Measurements from ENCODE around the gene ZNF573. TPM values are rescaled to one million over a fixed set of nuclear protein-coding genes. Genes with fewer than 3 reads are reported as not detected.
"Not testable (repeated sequence)": the region's sequence is repeated elsewhere in the genome, so short reads cannot be mapped to it uniquely, and the experiment has no call there.

Gene ZNF573
- total RNA-seq (10 to 100 TPM in 6 of 7 donors, 1 to 10 TPM in 1; 9.1 to 23.4 (median 20.0) TPM), polyA plus RNA-seq (1 to 10 TPM in 2 of 3 donors, under 1 TPM in 1; 0.50 to 2.0 (median 1.3) TPM)
- long read RNA-seq, donor 1, partial matches to known transcripts = 14 of 14 reads
- long read RNA-seq, donor 1, other reads (novel, unspliced or antisense) = 0 of 14 reads
- long read RNA-seq, donor 2, partial matches to known transcripts = 9 of 9 reads
- long read RNA-seq, donor 2, other reads (novel, unspliced or antisense) = 0 of 9 reads

- Histone ChIP-seq H3K27me3 (replicated peaks in 1 of 7) (no peaks in the 10 kb centered on the region), H3K27ac (peak within 1 kb of the TSS; percentile 73 to 90 (median 90)), H3K4me1 (peaks cover 6 to 32% (median 20%) of the 10 kb centered on the region in 6 donors), H3K4me3 (peak within 1 kb of the TSS; percentile 61 to 91 (median 72)), H3K9me3 (peaks cover 0 to 59% (median 39%) of the 10 kb centered on the region in 8 donors), H3K36me3 (peaks cover 0 to 2% (median 0%) of the 10 kb centered on the region in 6 donors)
- intact Hi-C loops (cut with DNase I; ENCODE audit: low total_unique reads) = no loop called here
- DNase-seq = peak; percentile 92
- TF ChIP-seq POLR2A (IDR thresholded peaks at IDR 0.05) = peak in 1 of 3 donors; percentile 72
- TF ChIP-seq CTCF (IDR thresholded peaks at IDR 0.05 in 8 of 11, conservative IDR thresholded peaks at IDR 0.05 in 3 of 11) = peak in 8 of 11 experiments; percentile 18 to 53 (median 38)
- TF ChIP-seq POLR2AphosphoS5 (IDR thresholded peaks at IDR 0.05) = peak; percentile 79 to 91 (median 90)
- WGBS, 5 donors = 0 to 2% (median 0%) methylated on average over 34 to 47 of the region's 47 CpGs
Observed at GRCh38 chr19:37779127-37780005, at the start of gene ZNF573. ZNF573 (minus strand) TSS chr19:37779586; CDS start chr19:37773729, 5,857 bp downstream.

- Histone ChIP-seq H3K4me3 (peak overlapping the region; percentile 44 to 73 (median 55)), H3K27ac (peak overlapping the region in 6 of 8 donors; percentile 20 to 58 (median 39)), H3K9me3 (peaks cover 0 to 99% (median 69%) of the 10 kb centered on the region in 8 donors), H3K4me1 (peaks cover 0 to 16% (median 0%) of the 10 kb centered on the region in 6 donors), H3K36me3 (peaks cover 0 to 21% (median under 1%) of the 10 kb centered on the region in 6 donors), H3K27me3 (replicated peaks in 1 of 7) (peaks cover 0 to 21% (median 0%) of the 10 kb centered on the region in 7 donors)
- peak; percentile 84 for DNase-seq
- peak; percentile 21 to 64 (median 62) for TF ChIP-seq POLR2AphosphoS5 (IDR thresholded peaks at IDR 0.05)
- TF ChIP-seq POLR2A (IDR thresholded peaks at IDR 0.05) = no peak
- TF ChIP-seq CTCF (IDR thresholded peaks at IDR 0.05 in 8 of 11, conservative IDR thresholded peaks at IDR 0.05 in 3 of 11) = no peak
- intact Hi-C loops (cut with DNase I; ENCODE audit: low total_unique reads) = no loop called here
- WGBS, 5 donors = 2 to 8% (median 6%) methylated on average over 25 to 60 of the region's 60 CpGs
Observed at GRCh38 chr19:37817180-37817981, 38.0 kb upstream of the ZNF573 start.

- DNase-seq; H3K4me3 ChIP-seq; intact Hi-C loops (cut with DNase I; ENCODE audit: low total_unique reads); H3K36me3 ChIP-seq; H3K27ac ChIP-seq: not testable (repeated sequence)
- WGBS, 5 donors = 68 to 88% (median 86%) methylated on average over 5 of the region's 5 CpGs
- H3K27me3 ChIP-seq (replicated peaks in 1 of 7) = peaks cover 0 to 21% (median 0%) of the 10 kb centered on the region in 7 donors
- H3K9me3 ChIP-seq = peaks cover 2 to 99% (median 73%) of the 10 kb centered on the region in 8 donors
- H3K4me1 ChIP-seq = peaks cover 0 to 16% (median 0%) of the 10 kb centered on the region in 6 donors
Observed at GRCh38 chr19:37815611-37816010, 36.2 kb upstream of the ZNF573 start.

- no peak for DNase-seq
- H3K27ac ChIP-seq = no peak overlapping the region
- intact Hi-C loops (cut with DNase I; ENCODE audit: low total_unique reads) = no loop called here
- no peak overlapping the region for H3K4me3 ChIP-seq
- WGBS, 5 donors = 79 to 93% (median 83%) methylated on average over 2 of the region's 2 CpGs
- peaks cover 0 to 19% (median 0%) of the 10 kb centered on the region in 7 donors for H3K27me3 ChIP-seq (replicated peaks in 1 of 7)
- H3K9me3 ChIP-seq = peaks cover 3 to 100% (median 86%) of the 10 kb centered on the region in 8 donors
- peaks cover 0 to 5% (median 0%) of the 10 kb centered on the region in 6 donors for H3K36me3 ChIP-seq
- peaks cover 0 to 16% (median 0%) of the 10 kb centered on the region in 6 donors for H3K4me1 ChIP-seq
- no peak for TF ChIP-seq POLR2A (IDR thresholded peaks at IDR 0.05)
- TF ChIP-seq POLR2AphosphoS5 (IDR thresholded peaks at IDR 0.05) = no peak
- TF ChIP-seq CTCF (IDR thresholded peaks at IDR 0.05 in 8 of 11, conservative IDR thresholded peaks at IDR 0.05 in 3 of 11) = no peak
Observed at GRCh38 chr19:37813340-37813739, 34.0 kb upstream of the ZNF573 start.
